ENCODE measurements around the gene RORC. TPM values are rescaled to one million over a fixed set of nuclear protein-coding genes. Genes with fewer than 3 reads are reported as not detected.

The RORC gene
- total RNA-seq, 1 donor = not detected

GRCh38 chr1:151831256-151831591 lies 378 bp downstream of the RORC start:
- Histone ChIP-seq H4K20me1 (ENCODE audit: insufficient read depth, low read length) (no peaks in the 10 kb centered on the region), H3K4me3 (ENCODE audit: insufficient read depth, low read length) (no peak overlapping the region), H3K79me2 (ENCODE audit: insufficient read depth, low read length) (no peaks in the 10 kb centered on the region), H3K27me3 (ENCODE audit: insufficient read depth, low read length) (peaks cover 14% of the 10 kb centered on the region), H3K36me3 (ENCODE audit: insufficient read depth, low read length) (no peaks in the 10 kb centered on the region), H3K4me1 (ENCODE audit: insufficient read depth, low read length) (no peaks in the 10 kb centered on the region), H2AFZ (ENCODE audit: low read length) (no peak overlapping the region), H3K27ac (ENCODE audit: low read depth, low read length) (no peak overlapping the region), H3K9me3 (ENCODE audit: low read depth, low read length) (no peaks in the 10 kb centered on the region), H3K4me2 (ENCODE audit: insufficient read depth, low read length) (no peak overlapping the region)
- no peak for DNase-seq (ENCODE audit: insufficient read length, low spot score, missing footprints)
- TF ChIP-seq CTCF (IDR thresholded peaks at IDR 0.05; ENCODE audit: extremely low read depth, low read depth, low read length) = no peak

- Histone ChIP-seq H3K4me1 (ENCODE audit: insufficient read depth, low read length) (no peaks in the 10 kb centered on the region), H3K27me3 (ENCODE audit: insufficient read depth, low read length) (peaks cover 8% of the 10 kb centered on the region), H3K4me2 (ENCODE audit: insufficient read depth, low read length) (no peak overlapping the region), H3K27ac (ENCODE audit: low read depth, low read length) (no peak overlapping the region), H3K36me3 (ENCODE audit: insufficient read depth, low read length) (no peaks in the 10 kb centered on the region), H4K20me1 (ENCODE audit: insufficient read depth, low read length) (no peaks in the 10 kb centered on the region), H3K9me3 (ENCODE audit: low read depth, low read length) (no peaks in the 10 kb centered on the region), H3K4me3 (ENCODE audit: insufficient read depth, low read length) (no peak overlapping the region), H3K79me2 (ENCODE audit: insufficient read depth, low read length) (no peaks in the 10 kb centered on the region), H2AFZ (ENCODE audit: low read length) (no peak overlapping the region)
- DNase-seq (ENCODE audit: insufficient read length, low spot score, missing footprints) = no peak
- no peak for TF ChIP-seq CTCF (IDR thresholded peaks at IDR 0.05; ENCODE audit: extremely low read depth, low read depth, low read length)
Measured at GRCh38 chr1:151830055-151830454, 1.5 kb downstream of the RORC start.

DNA sequence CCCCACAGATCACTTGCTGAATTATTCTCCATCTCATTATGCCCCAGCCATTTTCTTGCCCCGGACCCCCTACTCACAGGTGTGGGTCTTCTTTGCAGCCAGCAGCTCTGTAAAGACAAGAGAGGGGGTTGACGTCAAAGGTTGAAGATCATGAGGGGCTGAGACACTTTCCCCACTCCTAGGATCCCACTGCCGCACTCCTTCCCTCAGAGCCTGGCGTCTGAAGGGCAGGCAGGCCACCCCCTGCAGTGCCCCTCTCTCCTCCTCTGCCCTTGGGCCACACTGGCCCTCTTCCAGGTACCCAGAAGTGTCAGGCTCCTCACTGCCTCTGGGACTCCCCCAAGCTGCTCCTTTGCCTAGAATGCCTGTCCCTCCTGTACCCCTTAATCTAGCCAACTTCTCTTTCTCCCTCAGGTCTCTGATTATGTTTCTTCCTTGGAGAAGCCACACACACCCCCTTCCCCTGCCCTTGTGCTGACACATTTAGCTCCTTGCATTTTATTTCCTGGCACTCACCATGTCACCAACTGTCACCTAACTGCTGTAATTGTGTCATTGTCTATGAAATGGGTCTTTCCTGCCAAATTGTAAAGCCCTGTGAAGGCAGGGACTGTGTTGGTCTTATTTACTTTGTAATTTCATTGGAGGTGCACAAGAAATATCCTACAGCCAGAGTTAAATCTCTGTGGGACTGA lies 2.1 kb downstream of the RORC start:
- Histone ChIP-seq H3K27me3 (ENCODE audit: insufficient read depth, low read length) (peaks cover 10% of the 10 kb centered on the region), H2AFZ (ENCODE audit: low read length) (no peak overlapping the region), H3K36me3 (ENCODE audit: insufficient read depth, low read length) (no peaks in the 10 kb centered on the region), H3K4me2 (ENCODE audit: insufficient read depth, low read length) (no peak overlapping the region), H3K27ac (ENCODE audit: low read depth, low read length) (no peak overlapping the region), H3K4me1 (ENCODE audit: insufficient read depth, low read length) (no peaks in the 10 kb centered on the region), H3K79me2 (ENCODE audit: insufficient read depth, low read length) (no peaks in the 10 kb centered on the region), H4K20me1 (ENCODE audit: insufficient read depth, low read length) (no peaks in the 10 kb centered on the region), H3K9me3 (ENCODE audit: low read depth, low read length) (no peaks in the 10 kb centered on the region), H3K4me3 (ENCODE audit: insufficient read depth, low read length) (no peak overlapping the region)
- TF ChIP-seq CTCF (IDR thresholded peaks at IDR 0.05; ENCODE audit: extremely low read depth, low read depth, low read length) = no peak
- DNase-seq (ENCODE audit: insufficient read length, low spot score, missing footprints) = no peak

GRCh38 chr1:151828921-151829320 lies 2.7 kb downstream of the RORC start:
- Histone ChIP-seq H3K79me2 (ENCODE audit: insufficient read depth, low read length) (no peaks in the 10 kb centered on the region), H3K9me3 (ENCODE audit: low read depth, low read length) (no peaks in the 10 kb centered on the region), H4K20me1 (ENCODE audit: insufficient read depth, low read length) (no peaks in the 10 kb centered on the region), H3K27ac (ENCODE audit: low read depth, low read length) (no peak overlapping the region), H2AFZ (ENCODE audit: low read length) (no peak overlapping the region), H3K4me1 (ENCODE audit: insufficient read depth, low read length) (no peaks in the 10 kb centered on the region), H3K36me3 (ENCODE audit: insufficient read depth, low read length) (no peaks in the 10 kb centered on the region), H3K4me3 (ENCODE audit: insufficient read depth, low read length) (no peak overlapping the region), H3K27me3 (ENCODE audit: insufficient read depth, low read length) (peaks cover 13% of the 10 kb centered on the region), H3K4me2 (ENCODE audit: insufficient read depth, low read length) (no peak overlapping the region)
- TF ChIP-seq CTCF (IDR thresholded peaks at IDR 0.05; ENCODE audit: extremely low read depth, low read depth, low read length) = no peak
- peak; percentile 91 for DNase-seq (ENCODE audit: insufficient read length, low spot score, missing footprints)

Measured in osteoblast (primary cell).